ENCODE results near the gene KANSL1. TPM values are rescaled to one million over a fixed set of nuclear protein-coding genes. Genes with fewer than 3 reads are reported as not detected.

Gene KANSL1
- total and polyA plus RNA-seq, 9 of the 15 experiments (the other 6 are each of a cell fraction or from before 2014, with no cell fraction given), result 3.6 to 55.4 (median 31.8) TPM

DNA sequence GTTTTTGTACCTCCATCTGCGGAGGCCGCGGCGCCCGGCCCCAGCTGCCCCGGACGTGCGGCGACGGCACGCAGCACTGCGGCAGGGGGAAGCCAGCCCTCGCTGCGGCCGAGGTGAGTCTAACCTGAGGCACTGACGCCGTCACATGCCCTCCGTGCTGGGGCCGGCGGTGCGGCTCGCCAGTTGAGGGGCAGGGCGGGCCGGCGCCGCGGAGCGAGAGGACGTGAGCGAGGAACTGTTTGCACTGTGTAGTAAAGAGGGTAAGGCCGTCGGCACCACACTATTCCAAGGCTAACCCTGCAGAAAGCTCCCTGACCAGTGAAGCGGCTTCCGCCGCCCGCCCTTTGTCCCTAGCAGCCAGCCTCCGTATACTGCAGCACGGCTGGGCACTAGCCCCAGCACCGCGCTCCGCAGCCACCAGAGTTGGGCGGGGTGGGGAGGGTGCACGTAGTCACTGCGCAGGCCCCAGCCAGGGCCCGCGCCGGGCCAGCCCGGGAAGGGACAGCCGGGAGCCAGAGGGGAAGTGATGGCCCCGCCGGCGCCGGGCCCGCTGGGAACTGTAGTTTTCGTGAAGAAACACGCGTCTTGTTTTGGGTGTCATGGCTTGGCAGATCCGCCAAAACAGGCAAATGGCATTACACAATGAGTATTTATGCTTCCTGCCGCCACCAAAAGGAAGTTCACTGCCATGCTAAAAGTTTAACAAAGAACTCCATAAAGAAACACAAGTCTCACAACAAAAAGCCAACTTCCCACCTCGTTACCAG, 580 bp upstream of the KANSL1 start (continued):
- TF ChIP-seq ZNF124 (CRISPR knock-in tag; IDR thresholded peaks at IDR 0.05) (0 out of 2 replicates have a peak, but pooled peaks have one; percentile 62), MNT (conservative IDR thresholded peaks at IDR 0.05) (peak; percentile 89 to 95), PCBP1 (IDR thresholded peaks at IDR 0.05; ENCODE audit: low read depth, low read length, poor library complexity, severe bottlenecking) (peak; percentile 67), POLR2H (tag; IDR thresholded peaks at IDR 0.05; ENCODE audit: low read depth) (peak; percentile 2; the same call in 1 of the 2 replicates), POLR2B (IDR thresholded peaks at IDR 0.05; ENCODE audit: low read depth, partially characterized antibody) (peak; percentile 91), IFI16 (CRISPR knock-in tag; IDR thresholded peaks at IDR 0.05) (no peak), GTF2F1 (IDR thresholded peaks at IDR 0.05; ENCODE audit: low read depth, low read length) (no peak), SRSF7 (optimal IDR thresholded peaks at IDR 0.05; ENCODE audit: low read depth, low read length) (no peak), ZNF778 (CRISPR knock-in tag; IDR thresholded peaks at IDR 0.05) (no peak), ETS1 (conservative IDR thresholded peaks at IDR 0.05; ENCODE audit: control insufficient read depth, low read depth, low read length) (peak; percentile 98), HCFC1 (IDR thresholded peaks at IDR 0.05; ENCODE audit: low read depth, low read length) (peak; percentile 100), FOXK2 (conservative IDR thresholded peaks at IDR 0.05 in 1 of 2, IDR thresholded peaks at IDR 0.05 in 1 of 2; ENCODE audit: low read depth in 2 of 2) (peak; percentile 85 to 92), TSC22D4 (tag; IDR thresholded peaks at IDR 0.05) (no peak), SIN3A (IDR thresholded peaks at IDR 0.05; ENCODE audit: borderline replicate concordance in 2 of 2, control insufficient read depth in 1 of 2, low read depth in 2 of 2, low read length in 2 of 2) (peak; percentile 77 to 79; a peak in 2 of 4 replicates), ZNF3 (CRISPR knock-in tag; IDR thresholded peaks at IDR 0.05) (no peak), ARID3B (CRISPR knock-in tag; IDR thresholded peaks at IDR 0.05; ENCODE audit: borderline replicate concordance) (0 out of 2 replicates have a peak, but pooled peaks have one; percentile 51), DNMT1 (IDR thresholded peaks at IDR 0.05) (no peak)
- TF ChIP-seq, protein P1, sequence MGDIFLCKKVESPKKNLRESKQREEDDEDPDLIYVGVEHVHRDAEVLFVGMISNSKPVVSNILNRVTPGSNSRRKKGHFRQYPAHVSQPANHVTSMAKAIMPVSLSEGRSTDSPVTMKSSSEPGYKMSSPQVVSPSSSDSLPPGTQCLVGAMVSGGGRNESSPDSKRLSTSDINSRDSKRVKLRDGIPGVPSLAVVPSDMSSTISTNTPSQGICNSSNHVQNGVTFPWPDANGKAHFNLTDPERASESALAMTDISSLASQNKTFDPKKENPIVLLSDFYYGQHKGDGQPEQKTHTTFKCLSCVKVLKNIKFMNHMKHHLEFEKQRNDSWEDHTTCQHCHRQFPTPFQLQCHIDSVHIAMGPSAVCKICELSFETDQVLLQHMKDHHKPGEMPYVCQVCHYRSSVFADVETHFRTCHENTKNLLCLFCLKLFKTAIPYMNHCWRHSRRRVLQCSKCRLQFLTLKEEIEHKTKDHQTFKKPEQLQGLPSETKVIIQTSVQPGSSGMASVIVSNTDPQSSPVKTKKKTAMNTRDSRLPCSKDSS (IDR thresholded peaks at IDR 0.05; ENCODE audit: low read depth, partially characterized antibody), result no peak
- TF ChIP-seq, protein P2, sequence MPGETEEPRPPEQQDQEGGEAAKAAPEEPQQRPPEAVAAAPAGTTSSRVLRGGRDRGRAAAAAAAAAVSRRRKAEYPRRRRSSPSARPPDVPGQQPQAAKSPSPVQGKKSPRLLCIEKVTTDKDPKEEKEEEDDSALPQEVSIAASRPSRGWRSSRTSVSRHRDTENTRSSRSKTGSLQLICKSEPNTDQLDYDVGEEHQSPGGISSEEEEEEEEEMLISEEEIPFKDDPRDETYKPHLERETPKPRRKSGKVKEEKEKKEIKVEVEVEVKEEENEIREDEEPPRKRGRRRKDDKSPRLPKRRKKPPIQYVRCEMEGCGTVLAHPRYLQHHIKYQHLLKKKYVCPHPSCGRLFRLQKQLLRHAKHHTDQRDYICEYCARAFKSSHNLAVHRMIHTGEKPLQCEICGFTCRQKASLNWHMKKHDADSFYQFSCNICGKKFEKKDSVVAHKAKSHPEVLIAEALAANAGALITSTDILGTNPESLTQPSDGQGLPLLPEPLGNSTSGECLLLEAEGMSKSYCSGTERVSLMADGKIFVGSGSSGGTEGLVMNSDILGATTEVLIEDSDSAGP (CRISPR knock-in tag; IDR thresholded peaks at IDR 0.05), result peak; percentile 66; the same call in 1 of the 2 replicates

Measured in K562 (cell line).